Measurements from ENCODE around the gene PRCC. TPM values are rescaled to one million over a fixed set of nuclear protein-coding genes. Genes with fewer than 3 reads are reported as not detected.
A peak's percentile ranks its signal among the peaks of the same experiment; 100 is the strongest.

The PRCC gene
- total and polyA plus RNA-seq, 9 donors, result 24.7 to 72.5 (median 50.9) TPM

DNA sequence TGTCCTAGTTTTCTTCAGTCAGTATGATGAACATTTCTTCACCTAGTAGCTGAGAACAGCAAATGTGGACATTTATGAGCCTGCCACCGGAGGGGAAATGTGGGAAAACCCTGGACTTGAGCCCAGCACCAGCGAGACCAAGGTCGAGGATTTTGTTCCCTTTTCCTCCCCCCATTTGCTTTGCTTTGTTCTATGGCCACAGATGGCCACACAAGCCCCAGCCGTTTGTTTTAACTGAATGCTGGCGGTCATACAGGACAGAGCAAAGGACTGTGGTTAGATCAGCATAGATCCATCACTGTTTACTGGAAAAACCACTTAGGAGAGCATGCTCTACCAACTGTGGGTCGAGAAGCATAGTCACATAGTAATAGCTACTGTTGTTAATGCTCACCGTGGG, 28.5 kb downstream of the PRCC start:
- no peak for DNase-seq
- WGBS, 3 donors, result 18 to 26% (median 23%) methylated on average over 7 of the region's 7 CpGs
- no peaks in the 10 kb centered on the region for H3K27me3 ChIP-seq
- TF ChIP-seq EP300 (IDR thresholded peaks at IDR 0.05), result no peak
- no peak for TF ChIP-seq POLR2A (IDR thresholded peaks at IDR 0.05)
- TF ChIP-seq, protein P1, sequence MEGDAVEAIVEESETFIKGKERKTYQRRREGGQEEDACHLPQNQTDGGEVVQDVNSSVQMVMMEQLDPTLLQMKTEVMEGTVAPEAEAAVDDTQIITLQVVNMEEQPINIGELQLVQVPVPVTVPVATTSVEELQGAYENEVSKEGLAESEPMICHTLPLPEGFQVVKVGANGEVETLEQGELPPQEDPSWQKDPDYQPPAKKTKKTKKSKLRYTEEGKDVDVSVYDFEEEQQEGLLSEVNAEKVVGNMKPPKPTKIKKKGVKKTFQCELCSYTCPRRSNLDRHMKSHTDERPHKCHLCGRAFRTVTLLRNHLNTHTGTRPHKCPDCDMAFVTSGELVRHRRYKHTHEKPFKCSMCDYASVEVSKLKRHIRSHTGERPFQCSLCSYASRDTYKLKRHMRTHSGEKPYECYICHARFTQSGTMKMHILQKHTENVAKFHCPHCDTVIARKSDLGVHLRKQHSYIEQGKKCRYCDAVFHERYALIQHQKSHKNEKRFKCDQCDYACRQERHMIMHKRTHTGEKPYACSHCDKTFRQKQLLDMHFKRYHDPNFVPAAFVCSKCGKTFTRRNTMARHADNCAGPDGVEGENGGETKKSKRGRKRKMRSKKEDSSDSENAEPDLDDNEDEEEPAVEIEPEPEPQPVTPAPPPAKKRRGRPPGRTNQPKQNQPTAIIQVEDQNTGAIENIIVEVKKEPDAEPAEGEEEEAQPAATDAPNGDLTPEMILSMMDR (IDR thresholded peaks at IDR 0.05), result no peak
- no peak overlapping the region for H3K4me3 ChIP-seq
- H3K9me3 ChIP-seq, result no peaks in the 10 kb centered on the region
- peaks cover 5% of the 10 kb centered on the region for H3K36me3 ChIP-seq
- no peaks in the 10 kb centered on the region for H3K4me1 ChIP-seq (ENCODE audit: insufficient read depth)
- intact Hi-C loops (cut with DNase I), result loop anchor here in 1 of 4 donors (10.0 kb wide), 1 partner anchor 59 kb away; the partner anchor contains the start of gene INSRR
- H3K27ac ChIP-seq, result no peak overlapping the region

GRCh38 chr1:156796340-156797097, 29.2 kb downstream of the PRCC start:
- TF ChIP-seq, protein P1 (IDR thresholded peaks at IDR 0.05), result no peak
- TF ChIP-seq EP300 (IDR thresholded peaks at IDR 0.05) (no peak), POLR2A (IDR thresholded peaks at IDR 0.05) (no peak)
- DNase-seq, result no peak
- Histone ChIP-seq H3K36me3 (peaks cover 5% of the 10 kb centered on the region), H3K9me3 (no peaks in the 10 kb centered on the region), H3K27ac (no peak overlapping the region), H3K4me3 (no peak overlapping the region), H3K27me3 (no peaks in the 10 kb centered on the region), H3K4me1 (ENCODE audit: insufficient read depth) (no peaks in the 10 kb centered on the region)
- intact Hi-C loops (cut with DNase I), result loop anchor here in 1 of 4 donors (10.0 kb wide), 1 partner anchor 58 kb away; the partner anchor contains the start of gene INSRR
- 70 to 79% (median 78%) methylated on average over 8 of the region's 8 CpGs for WGBS, 3 donors

DNA sequence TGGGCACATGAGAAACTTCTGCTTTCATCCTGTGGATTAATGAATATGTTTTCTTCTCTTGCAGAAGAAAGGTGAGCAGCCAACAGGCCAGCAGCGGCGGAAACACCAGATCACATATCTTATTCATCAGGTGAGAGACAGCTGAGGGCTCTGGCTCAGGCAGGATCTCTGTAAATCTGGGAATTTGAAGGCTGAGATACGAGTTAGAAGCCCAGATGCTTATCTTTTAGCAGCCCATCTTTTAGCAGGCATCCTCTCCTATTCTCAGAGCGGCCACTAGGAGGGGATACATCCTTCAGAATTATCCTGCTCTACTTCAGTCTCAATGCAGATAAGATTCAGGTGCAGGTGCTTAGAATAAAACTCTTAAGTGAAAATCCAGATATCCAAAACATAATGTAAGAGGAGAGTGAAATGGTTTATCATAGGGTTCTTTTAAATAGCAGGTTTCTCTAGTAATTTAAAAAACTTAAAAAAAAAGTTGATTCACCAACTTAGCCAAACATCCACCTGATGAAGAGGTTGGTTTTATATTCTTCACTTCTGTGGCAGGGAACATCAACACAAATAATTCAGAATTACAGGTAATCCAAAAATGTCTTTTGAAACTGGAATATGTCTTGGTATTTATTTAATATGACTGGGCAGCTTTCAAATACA, 30.0 kb downstream of the PRCC start:
- 49 to 62% (median 60%) methylated on average over 4 of the region's 4 CpGs for WGBS, 3 donors
- Histone ChIP-seq H3K9me3 (no peaks in the 10 kb centered on the region), H3K4me1 (ENCODE audit: insufficient read depth) (no peaks in the 10 kb centered on the region), H3K27ac (no peak overlapping the region), H3K27me3 (no peaks in the 10 kb centered on the region), H3K36me3 (peaks cover 5% of the 10 kb centered on the region), H3K4me3 (no peak overlapping the region)
- no peak for DNase-seq
- intact Hi-C loops (cut with DNase I), result loop anchor here in 1 of 4 donors (10.0 kb wide), 1 partner anchor 57 kb away; the partner anchor contains the start of gene INSRR
- no peak for TF ChIP-seq EP300 (IDR thresholded peaks at IDR 0.05)
- TF ChIP-seq, protein P1 (IDR thresholded peaks at IDR 0.05), result peak in 1 of 3 donors; percentile 19

DNA sequence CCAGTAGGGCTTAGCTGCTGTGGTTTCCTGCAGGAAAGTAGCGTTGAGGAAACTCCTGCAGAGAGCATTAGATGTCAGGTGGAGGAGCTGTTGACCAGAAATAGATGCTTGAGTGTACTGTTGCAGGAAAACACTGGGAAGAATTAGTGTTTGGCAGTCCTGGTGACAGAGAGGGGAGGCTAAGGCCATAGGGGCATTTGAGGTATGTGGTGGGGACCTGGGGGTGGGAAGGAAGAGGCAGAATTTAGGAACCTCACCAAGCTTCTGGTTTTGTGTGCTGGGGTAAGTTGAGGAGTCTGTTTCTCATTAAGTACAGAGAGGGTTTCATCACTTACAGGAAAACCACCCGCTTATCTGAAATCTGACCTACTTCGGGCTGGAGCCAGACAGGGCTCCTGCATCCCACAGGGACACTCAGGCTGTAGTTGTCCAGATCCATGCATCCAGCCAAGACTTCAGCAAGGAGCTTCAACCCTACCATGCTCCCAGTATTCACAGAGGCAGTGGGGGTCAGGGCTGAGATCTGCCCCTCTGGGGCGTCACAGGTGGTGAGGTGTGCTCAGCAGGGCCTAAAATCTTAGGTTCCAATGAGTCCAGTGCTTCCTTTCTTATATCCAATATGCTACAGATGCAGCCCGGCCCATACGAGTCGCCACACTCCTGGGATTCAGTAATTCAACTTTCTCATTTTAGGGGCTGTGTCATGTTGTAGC, 34.2 kb downstream of the PRCC start:
- intact Hi-C loops (cut with DNase I), result no loop called here
- DNase-seq, result no peak
- H3K27ac ChIP-seq, result no peak overlapping the region
- H3K36me3 ChIP-seq, result peaks cover 5% of the 10 kb centered on the region
- no peaks in the 10 kb centered on the region for H3K27me3 ChIP-seq
- WGBS, 3 donors, result 61 to 66% (median 65%) methylated on average over 7 of the region's 7 CpGs
- peaks cover 6% of the 10 kb centered on the region for H3K4me1 ChIP-seq (ENCODE audit: insufficient read depth)
- no peaks in the 10 kb centered on the region for H3K9me3 ChIP-seq
- TF ChIP-seq, protein P1 (IDR thresholded peaks at IDR 0.05), result no peak
- TF ChIP-seq EP300 (IDR thresholded peaks at IDR 0.05) (no peak), POLR2A (IDR thresholded peaks at IDR 0.05) (no peak)
- no peak overlapping the region for H3K4me3 ChIP-seq
